GM18505 (cell line): ENCODE results near the gene ADORA1.

Experiments
- ATAC-seq: cut with Tn5 transposase; IDR thresholded peaks from one replicate; pipeline ENCODE4 v1.9.1; 2021; ENCODE audit not compliant: unreplicated experiment
- POLR2A ChIP-seq: IDR thresholded peaks from 4 replicates; pipeline ENCODE4 v1.6.1; 2011; ENCODE audit warnings: borderline replicate concordance; ENCODE audit not compliant: insufficient read depth, insufficient read length; ENCODE audit errors: extremely low read depth

ADORA1 gene

DNA sequence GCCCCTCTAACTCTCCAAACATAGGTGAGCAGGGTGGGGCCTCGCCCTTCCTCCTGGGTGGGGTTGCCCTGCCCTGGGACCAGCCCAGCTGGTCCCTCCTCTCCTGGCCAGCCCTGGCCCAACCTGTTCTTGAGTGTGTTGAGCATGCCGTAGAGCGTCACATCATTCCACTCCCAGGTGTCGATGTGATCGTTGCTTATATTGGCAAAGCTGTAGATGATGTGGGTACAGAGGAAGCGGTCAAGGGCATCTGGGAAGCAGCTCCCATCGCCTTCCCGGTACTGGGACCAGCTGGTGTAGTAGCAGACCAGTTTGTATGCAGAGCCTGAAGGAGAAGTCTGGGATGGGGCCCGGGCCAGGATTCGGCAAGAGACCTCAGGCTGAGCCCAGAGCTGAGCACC, 57.5 kb downstream of the ADORA1 start:
- TF ChIP-seq POLR2A, result no peak
- ATAC-seq, result no peak

DNA sequence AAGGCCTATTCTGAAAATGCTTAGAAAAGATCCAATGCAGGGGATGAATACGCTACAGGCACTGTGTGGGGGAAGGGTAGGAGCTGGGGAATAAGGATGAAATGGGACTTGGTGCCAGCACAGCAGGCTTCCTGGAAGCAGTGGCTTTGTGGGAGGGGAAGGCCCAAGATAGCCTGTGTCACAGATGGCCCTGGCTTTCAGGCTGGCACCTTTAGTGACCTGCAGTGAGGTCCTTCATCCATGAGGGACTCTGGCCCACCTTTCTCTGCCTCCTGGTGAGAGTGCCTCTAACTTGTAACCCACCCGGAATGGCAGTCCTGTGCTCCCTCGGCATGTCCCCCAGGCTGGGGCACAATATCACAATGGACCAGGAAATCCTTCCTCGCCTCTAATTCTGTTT, 58.1 kb downstream of the ADORA1 start:
- no peak for ATAC-seq
- TF ChIP-seq POLR2A, result no peak

DNA sequence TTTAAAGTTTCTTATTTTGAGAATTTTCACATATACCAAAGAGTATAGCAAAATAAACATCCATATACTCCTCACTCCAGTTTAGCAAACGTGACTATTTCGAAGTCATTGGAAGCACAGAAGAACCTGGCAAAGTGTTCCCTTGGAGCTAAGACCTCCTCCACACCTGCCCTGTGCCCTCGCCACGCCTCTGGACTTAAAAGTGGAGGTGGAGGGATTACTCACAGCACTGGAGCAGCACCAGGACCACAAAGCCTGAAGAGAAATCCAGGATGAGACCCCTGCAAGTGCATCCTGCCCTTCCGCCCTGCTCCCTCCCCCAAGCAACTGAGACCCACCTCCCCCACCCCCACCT, 58.5 kb downstream of the ADORA1 start:
- no peak for ATAC-seq
- no peak for TF ChIP-seq POLR2A

DNA sequence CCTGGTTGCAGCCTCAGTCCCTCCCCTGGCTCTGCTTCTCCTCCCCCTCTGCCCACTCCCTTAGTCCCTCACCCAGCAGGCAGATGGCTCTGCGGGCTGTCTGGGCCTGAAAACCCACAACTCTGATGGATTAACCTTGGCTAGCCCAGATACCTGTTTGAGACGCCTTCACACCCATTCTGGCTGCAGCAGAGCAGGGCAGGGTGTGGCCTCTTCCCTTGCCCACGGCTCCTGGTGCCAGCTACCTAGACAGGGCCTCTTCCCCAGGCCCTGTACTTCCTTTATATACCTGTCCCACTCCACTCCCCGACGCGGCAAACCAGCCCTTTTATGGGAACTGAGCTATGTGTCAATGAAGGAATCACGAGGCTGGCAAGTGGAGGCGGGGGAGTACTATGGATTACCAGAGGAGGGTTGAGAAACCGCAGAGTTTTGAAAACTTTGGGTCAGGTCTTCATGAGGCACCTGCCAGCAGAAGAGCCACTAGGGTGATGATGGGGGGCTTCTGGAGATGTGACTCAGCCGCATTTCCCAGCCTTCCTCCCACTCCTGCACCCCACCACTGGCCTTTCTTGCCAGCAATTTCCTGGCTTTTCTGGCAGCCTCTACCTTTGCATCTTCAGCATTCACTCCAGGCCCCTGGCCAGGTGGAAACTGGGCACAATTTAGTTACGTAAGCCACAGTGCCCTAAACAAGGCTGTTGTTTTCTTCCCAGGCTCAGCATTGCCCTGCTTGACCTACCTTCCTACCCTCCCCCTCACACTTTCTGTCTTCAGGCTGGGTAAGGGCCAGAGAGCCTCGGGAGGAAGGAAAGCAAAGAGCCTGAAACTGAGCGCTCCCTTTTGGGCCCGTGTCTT, 59.1 kb downstream of the ADORA1 start, which contains the start of gene CHI3L1:
TSS of gene CHI3L1 (minus strand) at position 259 of the 858 bp plus-strand sequence. CDS start at position 178, 81 bp downstream.
- no peak for TF ChIP-seq POLR2A
- no peak for ATAC-seq

DNA sequence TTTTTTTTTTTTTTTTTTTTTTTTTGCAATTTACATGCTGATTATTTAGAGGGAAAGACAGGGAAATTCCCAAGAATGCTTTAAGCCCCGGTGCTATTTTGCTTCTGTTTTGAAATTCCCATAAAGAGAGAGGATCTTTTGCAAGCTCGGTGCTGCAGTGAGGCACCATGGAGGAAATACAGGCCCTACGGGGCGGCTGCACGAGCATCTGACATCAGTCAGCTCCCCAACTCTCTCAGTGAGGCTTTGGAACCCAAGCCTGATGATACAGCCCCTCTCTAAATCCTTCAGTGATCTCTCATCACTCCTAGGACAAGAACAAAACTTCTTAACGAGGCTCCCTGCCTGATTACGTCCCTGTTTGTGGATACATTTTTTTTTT, 59.8 kb downstream of the ADORA1 start:
- no peak for ATAC-seq
- TF ChIP-seq POLR2A, result no peak

DNA sequence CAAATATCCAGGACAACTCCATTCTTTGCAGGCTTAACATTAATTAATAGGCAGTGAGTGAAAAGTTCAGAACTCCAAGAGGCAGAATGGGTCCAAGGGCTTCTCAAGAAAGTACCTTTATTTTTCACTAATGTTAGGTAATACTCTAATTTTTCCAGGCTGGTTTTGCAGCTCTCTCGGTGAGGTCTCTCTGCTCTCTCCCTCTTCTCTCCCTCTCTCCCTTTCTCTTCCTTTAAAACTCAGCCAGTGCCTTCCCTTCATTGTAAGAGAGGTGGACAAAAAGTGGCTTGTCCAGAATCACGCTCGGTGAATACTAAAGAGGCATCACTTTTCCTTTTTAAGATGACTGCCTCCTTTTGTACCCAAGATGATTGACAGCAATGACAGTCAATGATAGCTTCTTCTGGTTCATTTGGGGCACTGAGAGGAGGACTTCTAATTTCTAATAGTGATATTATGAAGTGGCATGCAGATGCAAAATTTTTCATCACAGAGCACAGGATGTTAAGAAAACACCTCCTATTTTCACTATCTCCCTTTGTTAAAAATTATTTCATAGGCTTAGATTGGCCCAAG, 60.3 kb downstream of the ADORA1 start:
- ATAC-seq, result no peak
- no peak for TF ChIP-seq POLR2A

DNA sequence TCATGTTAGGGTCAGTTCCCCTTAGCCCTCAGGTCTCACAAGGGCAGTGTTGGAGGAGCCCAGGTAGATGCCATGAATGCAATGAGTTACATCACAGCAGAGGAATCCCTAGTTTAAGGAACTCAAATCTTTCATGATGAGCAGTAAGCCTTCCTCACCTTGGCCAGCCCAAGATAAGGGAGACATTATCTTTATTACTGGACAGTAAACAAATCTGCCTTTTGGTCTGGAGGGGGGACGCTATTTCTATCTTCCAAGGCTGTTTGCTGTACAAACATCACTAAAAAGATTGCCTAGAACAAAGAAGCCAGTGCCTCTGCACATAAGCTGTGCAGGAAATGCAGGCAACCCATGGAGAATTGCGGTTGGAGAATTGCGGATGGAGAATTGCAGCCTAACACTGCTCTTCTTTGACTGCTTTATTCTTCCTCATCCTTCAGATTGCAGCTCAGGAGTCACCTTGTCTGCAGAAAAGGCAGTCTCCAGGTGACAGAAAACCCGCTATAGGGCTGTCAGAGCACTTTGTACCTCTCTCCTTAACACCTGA, 61.2 kb downstream of the ADORA1 start:
- ATAC-seq, result no peak
- TF ChIP-seq POLR2A, result no peak

DNA sequence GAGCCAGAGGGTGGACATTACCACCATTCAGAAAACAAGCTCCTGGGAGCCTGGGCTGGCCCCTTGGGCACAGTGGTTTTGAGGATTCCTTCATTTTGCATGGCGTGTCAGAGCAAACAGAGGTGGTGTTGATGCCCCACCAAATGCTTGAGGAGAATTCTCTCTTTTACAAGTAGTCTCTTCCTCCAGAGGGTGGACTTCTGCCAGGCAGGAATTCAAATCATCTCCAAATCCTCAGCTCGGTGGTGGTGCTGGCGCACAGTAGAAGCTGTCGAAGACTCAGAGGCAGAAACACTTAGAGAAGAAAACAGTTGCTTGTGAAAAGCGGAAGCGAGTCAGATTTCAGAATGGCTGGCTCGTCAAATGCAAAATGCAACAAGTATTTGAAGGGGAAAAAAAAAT, 62.4 kb downstream of the ADORA1 start:
- no peak for ATAC-seq
- TF ChIP-seq POLR2A, result no peak

DNA sequence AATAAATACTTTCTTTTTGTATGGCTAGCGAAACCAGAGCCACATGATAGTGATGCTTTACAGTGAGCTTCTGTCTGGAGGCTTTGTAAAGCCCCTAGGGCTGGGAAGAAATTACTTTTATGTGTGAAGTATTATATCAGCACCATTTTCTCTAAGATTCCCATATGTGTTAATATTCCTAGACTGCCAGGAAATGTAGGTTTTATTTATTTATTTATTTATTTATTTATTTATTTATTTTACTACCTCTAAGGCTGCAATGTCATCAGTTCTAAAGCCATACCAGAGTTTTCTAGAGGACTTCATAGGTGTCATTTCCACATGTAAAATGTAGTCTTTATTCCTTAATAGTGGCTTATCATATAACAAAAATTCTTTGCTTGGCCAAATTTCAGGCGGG, 63.4 kb downstream of the ADORA1 start:
- ATAC-seq, result no peak
- no peak for TF ChIP-seq POLR2A

DNA sequence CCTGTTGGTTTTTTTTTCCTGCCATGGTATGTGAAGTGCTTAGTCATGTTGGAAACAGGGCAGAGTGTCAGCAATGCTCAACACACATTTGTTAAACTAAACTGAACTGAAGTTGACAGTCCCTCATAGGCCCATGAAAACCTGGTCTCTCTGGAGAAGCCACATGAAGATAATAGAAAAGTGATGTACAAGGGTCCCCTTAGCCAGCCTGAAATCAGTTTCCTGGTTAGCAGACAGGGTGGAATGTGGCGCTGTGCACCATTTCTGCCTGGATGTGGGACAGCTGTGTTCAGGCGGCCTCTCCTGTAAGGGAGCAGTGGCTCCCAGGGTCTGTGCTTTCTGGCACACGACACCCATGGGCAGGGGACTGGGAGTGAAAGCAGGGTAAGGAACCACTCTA, 68.8 kb downstream of the ADORA1 start:
- no peak for ATAC-seq
- TF ChIP-seq POLR2A, result no peak

DNA sequence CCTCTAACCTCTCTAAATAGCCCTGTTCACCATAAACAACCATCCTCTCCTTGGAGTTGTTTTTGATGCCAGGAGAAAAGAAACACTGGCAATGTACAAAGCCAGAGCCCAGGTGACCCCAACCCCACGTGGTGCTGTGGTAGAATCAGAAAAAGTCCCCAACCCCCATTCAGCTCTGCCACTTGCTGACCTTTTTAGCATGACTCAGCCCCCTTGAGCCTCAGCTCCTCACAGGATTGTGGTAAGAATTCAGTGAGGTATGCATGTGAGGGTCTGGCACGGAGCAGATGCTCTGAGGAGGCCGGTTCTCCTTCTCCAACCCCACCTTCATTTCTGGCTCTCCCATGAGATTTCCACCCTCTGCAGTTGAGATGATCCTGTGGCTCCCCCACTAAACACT, 70.1 kb downstream of the ADORA1 start:
- TF ChIP-seq POLR2A, result no peak
- ATAC-seq, result no peak

DNA sequence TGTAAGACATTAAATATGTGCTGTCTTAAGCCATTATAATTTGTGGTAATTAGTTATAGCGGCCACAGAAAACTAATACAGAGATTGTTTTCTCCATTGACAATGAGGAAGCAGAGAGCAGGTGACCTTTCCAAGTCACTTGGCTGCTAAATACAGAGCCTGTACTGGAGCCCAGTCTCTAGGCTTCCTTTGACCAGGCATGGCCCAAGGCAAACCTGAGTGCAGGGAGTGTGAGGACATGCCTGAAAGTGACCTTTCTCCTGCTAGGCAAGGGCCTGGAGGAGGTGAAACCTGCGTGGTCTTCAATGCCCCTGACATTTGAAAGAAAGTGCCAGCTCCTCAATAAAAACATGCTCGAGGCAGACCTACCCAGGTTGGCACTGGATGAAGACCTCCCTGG, 71.5 kb downstream of the ADORA1 start:
- TF ChIP-seq POLR2A, result no peak
- ATAC-seq, result no peak

DNA sequence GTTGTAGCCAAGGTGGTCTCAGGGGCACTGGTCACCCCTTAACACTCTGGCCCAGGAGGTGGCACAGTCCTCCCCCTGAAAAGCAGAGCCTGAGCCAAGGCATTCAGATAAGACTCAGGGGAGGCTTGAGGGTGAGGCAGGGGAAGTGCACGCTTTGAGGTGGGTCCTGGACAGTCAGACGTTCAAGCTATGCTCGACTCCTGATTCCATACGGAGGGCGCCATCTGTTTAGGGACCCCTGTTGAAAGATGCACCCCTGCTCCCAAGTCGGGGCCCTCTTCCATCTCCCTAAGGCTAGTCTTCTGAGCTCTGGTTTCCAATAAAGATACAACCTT, 71.9 kb downstream of the ADORA1 start:
- no peak for ATAC-seq
- no peak for TF ChIP-seq POLR2A
